Measurements from ENCODE around the gene ZMYND19.

GRCh38 chr9:137614631-137615386 lies 24.5 kb upstream of the ZMYND19 start:
- TF ChIP-seq POLR2A (IDR thresholded peaks at IDR 0.05; ENCODE audit: low read length) = no peak
- no peak for TF ChIP-seq GATA1 (IDR thresholded peaks at IDR 0.05; ENCODE audit: low read depth, low read length)
